ENCODE data around the gene TMEM273. TPM values are rescaled to one million over a fixed set of nuclear protein-coding genes. Genes with fewer than 3 reads are reported as not detected.

The TMEM273 gene
- total and polyA plus RNA-seq, 4 experiments from 2014 or later: 27.7 to 101 (median 58.7) TPM

DNA sequence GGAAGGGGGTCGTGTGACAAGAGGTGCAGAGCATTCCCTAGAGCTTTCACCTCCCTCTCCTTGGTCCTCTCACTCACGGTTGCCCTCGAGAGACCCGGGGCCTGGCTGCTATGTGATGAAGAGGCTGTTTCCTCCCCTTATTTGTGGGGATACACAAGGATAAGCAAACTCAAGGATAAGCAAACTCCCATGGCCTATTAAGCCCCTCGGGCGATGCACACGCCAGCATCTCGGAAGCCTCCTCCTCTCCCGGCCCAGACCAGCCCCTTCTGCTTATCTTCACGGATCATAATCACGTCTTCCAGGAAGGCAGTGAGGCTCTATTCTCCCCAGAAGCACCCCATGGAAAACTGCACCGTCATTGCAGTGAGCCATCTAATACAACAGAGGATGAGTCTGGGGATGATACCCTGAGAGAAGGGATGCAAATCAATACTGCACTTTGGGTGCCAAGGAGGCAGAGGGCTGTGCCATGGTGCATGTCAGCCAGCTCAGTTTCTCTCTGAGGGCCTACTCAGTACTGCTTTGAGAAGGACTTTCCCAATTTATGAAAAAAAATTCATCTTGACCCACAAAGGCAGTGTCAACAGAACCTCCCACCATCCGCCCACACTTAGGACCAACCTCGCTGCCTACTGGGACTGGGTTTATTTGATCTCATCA, 22.2 kb downstream of the TMEM273 start:
- no peaks in the 10 kb centered on the region for H3K36me3 ChIP-seq (ENCODE audit: insufficient read depth, low read length)
- no peak for DNase-seq
- peaks cover 16 to 38% of the 10 kb centered on the region in 2 donors for H3K36me3 Mint-ChIP-seq
- peaks cover 6% of the 10 kb centered on the region for H3K4me1 ChIP-seq (ENCODE audit: insufficient read depth, low read length)
- no peak overlapping the region for H3K4me3 Mint-ChIP-seq
- intact Hi-C loops (cut with micrococcal nuclease): no loop called here
- H3K27ac Mint-ChIP-seq: no peak overlapping the region
- POLR2A ChIA-PET (ENCODE audit: partially characterized antibody): no interaction called here
- no peak overlapping the region for H3K27ac ChIP-seq (ENCODE audit: low read depth, low read length)
- peaks cover 2 to 26% (median 12%) of the 10 kb centered on the region in 4 donors for H3K4me1 Mint-ChIP-seq
- H3K27me3 Mint-ChIP-seq: no peaks in the 10 kb centered on the region
- no peak overlapping the region for H3K4me3 ChIP-seq (ENCODE audit: low read length in 2 of 2)
- CTCF ChIA-PET (ENCODE audit: partially characterized antibody): interaction anchor here (1.1 kb wide), 1 partner anchor 9 kb away, joined by 3 read pairs; no protein-coding TSS in a partner anchor
- no peaks in the 10 kb centered on the region for H3K9me3 Mint-ChIP-seq
- H3K27me3 ChIP-seq (ENCODE audit: insufficient read depth, low read length): no peaks in the 10 kb centered on the region
- H3K9me3 ChIP-seq (ENCODE audit: control insufficient read depth in 1 of 2, low read length in 2 of 2): no peaks in the 10 kb centered on the region

GRCh38 chr10:49165259-49165658, 22.9 kb downstream of the TMEM273 start:
- DNase-seq: no peak
- Histone ChIP-seq H3K36me3 (ENCODE audit: insufficient read depth, low read length) (no peaks in the 10 kb centered on the region), H3K4me3 (ENCODE audit: low read length in 2 of 2) (no peak overlapping the region), H3K27ac (ENCODE audit: low read depth, low read length) (no peak overlapping the region), H3K27me3 (ENCODE audit: insufficient read depth, low read length) (no peaks in the 10 kb centered on the region), H3K9me3 (ENCODE audit: control insufficient read depth in 1 of 2, low read length in 2 of 2) (no peaks in the 10 kb centered on the region), H3K4me1 (ENCODE audit: insufficient read depth, low read length) (peaks cover 6% of the 10 kb centered on the region)
- Mint-ChIP-seq H3K9me3 (no peaks in the 10 kb centered on the region), H3K27me3 (no peaks in the 10 kb centered on the region), H3K4me1 (peaks cover 2 to 26% (median 12%) of the 10 kb centered on the region in 4 donors), H3K36me3 (peaks cover 21 to 42% of the 10 kb centered on the region in 2 donors), H3K4me3 (no peak overlapping the region), H3K27ac (no peak overlapping the region)
- POLR2A ChIA-PET (ENCODE audit: partially characterized antibody): interaction anchor here (1.4 kb wide), 1 partner anchor 20 kb away, joined by 5 read pairs; no protein-coding TSS in a partner anchor
- CTCF ChIA-PET (ENCODE audit: partially characterized antibody): interaction anchor here (1.1 to 2.5 kb wide), 5 partner anchors 8 to 182 kb away, joined by 3 to 12 read pairs (median 5); no protein-coding TSS in a partner anchor
- intact Hi-C loops (cut with micrococcal nuclease): no loop called here

- Mint-ChIP-seq H3K27me3 (no peaks in the 10 kb centered on the region), H3K9me3 (no peaks in the 10 kb centered on the region), H3K36me3 (peaks cover 21 to 43% of the 10 kb centered on the region in 2 donors), H3K4me3 (no peak overlapping the region), H3K4me1 (peaks cover 2 to 26% (median 11%) of the 10 kb centered on the region in 4 donors), H3K27ac (peak overlapping the region in 3 of 7 donors; percentile 33 to 53 (median 33))
- Histone ChIP-seq H3K4me1 (ENCODE audit: insufficient read depth, low read length) (peaks cover 6% of the 10 kb centered on the region), H3K9me3 (ENCODE audit: control insufficient read depth in 1 of 2, low read length in 2 of 2) (no peaks in the 10 kb centered on the region), H3K27me3 (ENCODE audit: insufficient read depth, low read length) (no peaks in the 10 kb centered on the region), H3K36me3 (ENCODE audit: insufficient read depth, low read length) (no peaks in the 10 kb centered on the region), H3K4me3 (ENCODE audit: low read length in 2 of 2) (no peak overlapping the region), H3K27ac (ENCODE audit: low read depth, low read length) (no peak overlapping the region)
- POLR2A ChIA-PET (ENCODE audit: partially characterized antibody): interaction anchor here (1.4 kb wide), 1 partner anchor 21 kb away, joined by 5 read pairs; no protein-coding TSS in a partner anchor
- DNase-seq: no peak
- CTCF ChIA-PET (ENCODE audit: partially characterized antibody): interaction anchor here (1.0 to 2.5 kb wide), 10 partner anchors 8 to 355 kb away, joined by 3 to 12 read pairs (median 4); no protein-coding TSS in a partner anchor
- intact Hi-C loops (cut with micrococcal nuclease): no loop called here
Observed at GRCh38 chr10:49164559-49165188, 23.5 kb downstream of the TMEM273 start.

DNA sequence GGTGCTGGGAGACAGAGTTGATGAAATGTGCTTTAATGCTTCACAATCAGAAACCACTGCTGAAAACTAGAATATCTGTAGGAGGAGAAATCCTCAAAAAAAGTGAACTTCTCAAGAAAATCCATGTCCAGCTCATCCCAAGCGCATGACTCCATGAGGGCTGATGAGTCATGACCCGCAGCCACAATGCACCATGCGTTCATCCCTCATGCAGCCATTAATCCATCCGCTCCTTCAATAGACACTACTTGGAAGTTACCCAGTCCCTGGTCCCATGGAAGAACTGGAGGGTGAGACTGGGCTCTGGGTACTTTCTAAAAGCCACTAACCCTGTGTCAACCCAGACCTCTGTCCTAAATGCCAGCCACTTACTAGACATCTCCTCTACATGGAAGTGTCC, 24.4 kb downstream of the TMEM273 start:
- DNase-seq: no peak
- Histone ChIP-seq H3K9me3 (ENCODE audit: control insufficient read depth in 1 of 2, low read length in 2 of 2) (no peaks in the 10 kb centered on the region), H3K27ac (ENCODE audit: low read depth, low read length) (no peak overlapping the region), H3K4me1 (ENCODE audit: insufficient read depth, low read length) (peaks cover 6% of the 10 kb centered on the region), H3K36me3 (ENCODE audit: insufficient read depth, low read length) (no peaks in the 10 kb centered on the region), H3K4me3 (ENCODE audit: low read length in 2 of 2) (no peak overlapping the region), H3K27me3 (ENCODE audit: insufficient read depth, low read length) (no peaks in the 10 kb centered on the region)
- H3K27ac Mint-ChIP-seq: no peak overlapping the region
- ChIA-PET POLR2A (ENCODE audit: partially characterized antibody) (interaction anchor here (1.4 kb wide), 1 partner anchor 22 kb away, joined by 5 read pairs; no protein-coding TSS in a partner anchor), CTCF (ENCODE audit: partially characterized antibody) (interaction anchor here (0.6 to 2.5 kb wide), 8 partner anchors 8 to 180 kb away, joined by 3 to 12 read pairs (median 4); no protein-coding TSS in a partner anchor)
- peaks cover 21 to 43% of the 10 kb centered on the region in 2 donors for H3K36me3 Mint-ChIP-seq
- intact Hi-C loops (cut with micrococcal nuclease): no loop called here
- H3K4me3 Mint-ChIP-seq: no peak overlapping the region
- no peaks in the 10 kb centered on the region for H3K27me3 Mint-ChIP-seq
- H3K9me3 Mint-ChIP-seq: no peaks in the 10 kb centered on the region
- peaks cover 2 to 24% (median 9%) of the 10 kb centered on the region in 4 donors for H3K4me1 Mint-ChIP-seq

- peaks cover 6% of the 10 kb centered on the region for H3K4me1 ChIP-seq (ENCODE audit: insufficient read depth, low read length)
- peaks cover 17 to 38% of the 10 kb centered on the region in 2 donors for H3K36me3 Mint-ChIP-seq
- H3K27ac ChIP-seq (ENCODE audit: low read depth, low read length): no peak overlapping the region
- no peak overlapping the region for H3K4me3 ChIP-seq (ENCODE audit: low read length in 2 of 2)
- H3K36me3 ChIP-seq (ENCODE audit: insufficient read depth, low read length): no peaks in the 10 kb centered on the region
- H3K9me3 Mint-ChIP-seq: no peaks in the 10 kb centered on the region
- CTCF ChIA-PET (ENCODE audit: partially characterized antibody): interaction anchor here (1.4 to 2.5 kb wide), 3 partner anchors 10 to 179 kb away, joined by 3 to 12 read pairs (median 11); no protein-coding TSS in a partner anchor
- no peaks in the 10 kb centered on the region for H3K27me3 ChIP-seq (ENCODE audit: insufficient read depth, low read length)
- peaks cover 2 to 22% (median 10%) of the 10 kb centered on the region in 4 donors for H3K4me1 Mint-ChIP-seq
- no peak overlapping the region for H3K4me3 Mint-ChIP-seq
- POLR2A ChIA-PET (ENCODE audit: partially characterized antibody): no interaction called here
- no peaks in the 10 kb centered on the region for H3K9me3 ChIP-seq (ENCODE audit: control insufficient read depth in 1 of 2, low read length in 2 of 2)
- H3K27me3 Mint-ChIP-seq: no peaks in the 10 kb centered on the region
- DNase-seq: no peak
- H3K27ac Mint-ChIP-seq: no peak overlapping the region
- intact Hi-C loops (cut with micrococcal nuclease): no loop called here
Observed at GRCh38 chr10:49162761-49163310, 25.4 kb downstream of the TMEM273 start.

DNA sequence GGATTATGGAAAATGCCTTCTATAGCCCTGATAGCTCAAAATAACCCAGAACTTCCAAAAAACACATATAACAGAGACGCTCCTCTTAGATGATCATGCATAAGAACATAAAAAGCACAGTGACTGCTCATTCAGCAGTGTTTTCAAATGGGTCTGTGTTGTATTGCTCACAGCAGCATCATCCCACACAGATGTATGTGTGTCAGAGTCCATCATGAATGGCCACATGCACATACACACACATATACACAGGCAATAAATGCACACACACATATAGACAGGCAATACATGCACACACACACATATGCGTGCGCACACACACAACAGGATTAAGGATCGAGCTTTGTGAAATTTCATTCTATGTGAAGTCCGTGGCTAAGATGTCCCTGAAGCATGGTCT, 26.1 kb downstream of the TMEM273 start:
- ChIA-PET CTCF (ENCODE audit: partially characterized antibody) (interaction anchor here (1.4 kb wide), 1 partner anchor 13 kb away, joined by 3 read pairs; no protein-coding TSS in a partner anchor), POLR2A (ENCODE audit: partially characterized antibody) (no interaction called here)
- Histone ChIP-seq H3K4me3 (ENCODE audit: low read length in 2 of 2) (no peak overlapping the region), H3K9me3 (ENCODE audit: control insufficient read depth in 1 of 2, low read length in 2 of 2) (no peaks in the 10 kb centered on the region), H3K27ac (ENCODE audit: low read depth, low read length) (no peak overlapping the region), H3K36me3 (ENCODE audit: insufficient read depth, low read length) (no peaks in the 10 kb centered on the region), H3K4me1 (ENCODE audit: insufficient read depth, low read length) (peaks cover 6% of the 10 kb centered on the region), H3K27me3 (ENCODE audit: insufficient read depth, low read length) (no peaks in the 10 kb centered on the region)
- no peak for DNase-seq
- peaks cover 25 to 42% of the 10 kb centered on the region in 2 donors for H3K36me3 Mint-ChIP-seq
- intact Hi-C loops (cut with micrococcal nuclease): no loop called here
- peaks cover 4 to 29% (median 17%) of the 10 kb centered on the region in 4 donors for H3K4me1 Mint-ChIP-seq
- no peaks in the 10 kb centered on the region for H3K9me3 Mint-ChIP-seq
- no peak overlapping the region for H3K4me3 Mint-ChIP-seq
- no peaks in the 10 kb centered on the region for H3K27me3 Mint-ChIP-seq
- H3K27ac Mint-ChIP-seq: peak overlapping the region in 1 of 7 donors; percentile 17

Measured in CD4-positive, alpha-beta memory T cell (primary cell).